ENCODE measurements around the gene DAZAP1.

- TF ChIP-seq EZH2 (IDR thresholded peaks at IDR 0.05; ENCODE audit: insufficient read depth, poor library complexity, severe bottlenecking) (no peak), EZH2phosphoT487 (IDR thresholded peaks at IDR 0.05; ENCODE audit: insufficient read depth, low read depth) (no peak)
Observed at GRCh38 chr19:1394252-1395193, 12.9 kb upstream of the DAZAP1 start.
